ENCODE data around the gene ASB3.
"Not testable (repeated sequence)": the region's sequence is repeated elsewhere in the genome, so short reads cannot be mapped to it uniquely, and the experiment has no call there.

The ASB3 gene, protein sequence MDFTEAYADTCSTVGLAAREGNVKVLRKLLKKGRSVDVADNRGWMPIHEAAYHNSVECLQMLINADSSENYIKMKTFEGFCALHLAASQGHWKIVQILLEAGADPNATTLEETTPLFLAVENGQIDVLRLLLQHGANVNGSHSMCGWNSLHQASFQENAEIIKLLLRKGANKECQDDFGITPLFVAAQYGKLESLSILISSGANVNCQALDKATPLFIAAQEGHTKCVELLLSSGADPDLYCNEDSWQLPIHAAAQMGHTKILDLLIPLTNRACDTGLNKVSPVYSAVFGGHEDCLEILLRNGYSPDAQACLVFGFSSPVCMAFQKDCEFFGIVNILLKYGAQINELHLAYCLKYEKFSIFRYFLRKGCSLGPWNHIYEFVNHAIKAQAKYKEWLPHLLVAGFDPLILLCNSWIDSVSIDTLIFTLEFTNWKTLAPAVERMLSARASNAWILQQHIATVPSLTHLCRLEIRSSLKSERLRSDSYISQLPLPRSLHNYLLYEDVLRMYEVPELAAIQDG

DNA sequence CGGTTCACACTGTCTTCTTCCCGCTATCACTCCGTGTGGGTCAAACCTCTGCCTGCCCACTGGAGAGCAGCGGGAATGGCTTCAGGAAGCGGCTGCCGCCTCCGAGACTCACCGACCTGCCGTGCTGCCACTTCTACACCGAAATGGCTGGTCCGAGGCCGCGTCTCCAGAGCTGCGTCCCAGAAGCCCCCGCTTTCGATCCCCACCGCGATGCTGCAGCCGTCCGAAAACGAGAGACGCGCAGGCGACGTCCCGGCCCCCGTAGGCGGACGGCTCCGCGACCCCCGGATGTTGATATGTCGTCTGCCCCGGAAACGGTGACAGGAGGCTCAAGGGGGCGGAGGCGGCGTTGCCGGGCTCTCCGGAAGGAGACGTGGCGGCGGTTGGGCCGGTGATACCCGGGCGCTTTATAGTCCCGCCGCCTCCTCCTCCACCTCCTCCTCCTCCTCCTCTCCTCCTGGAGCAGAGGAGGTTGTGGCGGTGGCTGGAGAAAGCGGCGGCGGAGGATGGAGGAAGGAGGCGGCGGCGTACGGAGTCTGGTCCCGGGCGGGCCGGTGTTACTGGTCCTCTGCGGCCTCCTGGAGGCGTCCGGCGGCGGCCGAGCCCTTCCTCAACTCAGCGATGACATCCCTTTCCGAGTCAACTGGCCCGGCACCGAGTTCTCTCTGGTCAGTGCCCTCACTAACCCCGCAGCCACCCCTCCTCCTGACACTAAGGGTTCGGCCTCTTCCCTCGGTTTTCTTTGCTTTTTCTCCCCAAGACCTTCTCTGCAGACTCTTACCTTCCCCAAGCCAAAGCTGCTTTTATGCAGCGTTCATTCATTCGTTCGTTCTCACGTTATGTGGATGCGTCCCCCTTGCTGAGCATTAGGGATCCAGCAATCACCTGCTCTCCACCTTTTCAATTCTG lies at the start of gene ASB3, which contains the start of gene ERLEC1:
Gene ASB3 (minus strand): TSS at position 249 of the 909 bp plus-strand sequence. CDS start 21,381 bp downstream, outside the sequence.
Gene ERLEC1 (plus strand): TSS at position 340 of the 909 bp plus-strand sequence. CDS start 167 bp downstream, at position 507.
- peak within 1 kb of the TSS; percentile 90 for H3K9ac ChIP-seq (ENCODE audit: low read length)
- H3K27me3 ChIP-seq (ENCODE audit: control insufficient read depth, insufficient read depth, low read length): no peaks in the 10 kb centered on the region
- peaks cover 15% of the 10 kb centered on the region for H3K4me1 ChIP-seq (ENCODE audit: control insufficient read depth, low read depth, low read length)
- H3K4me3 ChIP-seq (ENCODE audit: low read length): peak within 1 kb of the TSS; percentile 90
- H3K9me3 ChIP-seq (ENCODE audit: control insufficient read depth, low read depth, low read length): no peaks in the 10 kb centered on the region
- peak within 1 kb of the TSS; percentile 88 for H3K27ac ChIP-seq (ENCODE audit: low read length)
- H3K36me3 ChIP-seq (ENCODE audit: control insufficient read depth, low read depth, low read length): no peaks in the 10 kb centered on the region

DNA sequence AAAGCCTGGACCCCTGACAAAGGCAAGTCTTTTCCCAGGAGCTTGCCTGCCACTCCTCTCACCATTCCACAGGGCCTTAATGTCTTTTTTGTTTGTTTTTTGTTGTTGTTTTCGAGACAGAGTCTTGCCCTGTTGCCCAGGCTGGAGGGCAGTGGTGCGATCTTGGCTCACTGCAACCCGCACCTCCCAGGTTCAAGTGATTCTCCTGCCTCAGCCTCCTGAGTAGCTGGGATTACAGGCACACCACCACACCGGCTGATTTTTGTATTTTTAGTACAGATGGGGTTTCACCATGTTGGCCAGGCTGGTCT lies 43.2 kb upstream of the ASB3 start:
- H3K9ac ChIP-seq (ENCODE audit: low read length); H3K27me3 ChIP-seq (ENCODE audit: control insufficient read depth, insufficient read depth, low read length); H3K27ac ChIP-seq (ENCODE audit: low read length); H3K36me3 ChIP-seq (ENCODE audit: control insufficient read depth, low read depth, low read length); H3K4me3 ChIP-seq (ENCODE audit: low read length); H3K9me3 ChIP-seq (ENCODE audit: control insufficient read depth, low read depth, low read length): not testable (repeated sequence)
- peaks cover 20% of the 10 kb centered on the region for H3K4me1 ChIP-seq (ENCODE audit: control insufficient read depth, low read depth, low read length)

DNA sequence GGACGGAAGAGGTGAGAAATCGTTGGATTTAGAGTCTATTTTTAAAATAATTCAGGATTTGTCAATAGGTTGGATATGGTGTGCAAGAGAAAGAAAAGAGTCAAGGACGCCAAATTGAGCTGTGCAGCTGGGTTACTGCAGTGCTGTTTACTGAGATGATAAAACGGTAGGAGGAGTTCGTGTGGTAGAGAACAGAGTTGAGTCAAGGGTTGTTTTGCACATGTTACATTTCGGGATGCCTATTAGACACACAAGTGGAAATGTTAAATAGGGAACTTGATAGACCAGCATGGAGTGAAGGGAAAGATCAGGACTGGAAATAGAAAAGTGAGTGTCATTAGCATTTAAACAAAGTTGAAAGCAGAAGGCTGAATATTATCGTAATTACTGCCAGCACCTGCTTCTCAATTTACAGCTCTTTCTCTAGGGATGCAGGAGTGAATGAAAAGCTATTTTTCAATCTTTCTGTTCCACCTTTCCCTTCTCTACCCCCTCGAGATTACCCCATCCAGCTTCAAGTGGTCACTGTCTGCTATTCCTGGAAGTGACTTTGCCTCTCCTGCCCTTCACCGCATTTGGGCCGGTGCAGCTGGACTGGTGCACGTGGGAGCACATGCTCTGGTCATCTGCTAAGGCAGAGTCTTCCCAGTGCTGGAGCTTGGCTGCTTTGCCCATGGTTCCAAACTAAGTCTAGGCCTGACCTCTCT lies 42.7 kb upstream of the ASB3 start:
- Histone ChIP-seq H3K9ac (ENCODE audit: low read length) (no peak overlapping the region), H3K4me1 (ENCODE audit: control insufficient read depth, low read depth, low read length) (peaks cover 20% of the 10 kb centered on the region), H3K27ac (ENCODE audit: low read length) (no peak overlapping the region), H3K4me3 (ENCODE audit: low read length) (no peak overlapping the region), H3K36me3 (ENCODE audit: control insufficient read depth, low read depth, low read length) (no peaks in the 10 kb centered on the region), H3K27me3 (ENCODE audit: control insufficient read depth, insufficient read depth, low read length) (no peaks in the 10 kb centered on the region), H3K9me3 (ENCODE audit: control insufficient read depth, low read depth, low read length) (no peaks in the 10 kb centered on the region)

DNA sequence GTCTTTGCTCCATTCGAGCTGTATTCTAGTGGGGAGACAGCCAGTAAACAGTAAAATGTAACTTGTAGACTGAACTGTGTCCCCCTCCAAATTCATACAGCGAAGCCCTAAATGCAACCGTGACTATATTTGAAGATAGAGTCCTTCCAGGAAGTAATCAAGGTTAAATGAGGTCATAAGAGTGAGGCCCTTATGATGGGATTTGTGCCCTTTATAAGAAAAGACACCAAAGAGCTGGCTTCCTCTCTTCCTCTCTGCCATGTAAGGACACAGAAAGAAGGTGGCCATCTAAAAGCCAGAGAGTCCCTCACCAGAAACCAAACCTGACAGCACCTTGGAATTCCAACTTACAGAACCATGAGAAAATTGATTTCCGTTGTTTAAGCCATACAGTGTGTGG lies 41.6 kb upstream of the ASB3 start:
- H3K27me3 ChIP-seq (ENCODE audit: control insufficient read depth, insufficient read depth, low read length): no peaks in the 10 kb centered on the region
- no peaks in the 10 kb centered on the region for H3K36me3 ChIP-seq (ENCODE audit: control insufficient read depth, low read depth, low read length)
- no peak overlapping the region for H3K27ac ChIP-seq (ENCODE audit: low read length)
- peaks cover 20% of the 10 kb centered on the region for H3K4me1 ChIP-seq (ENCODE audit: control insufficient read depth, low read depth, low read length)
- no peak overlapping the region for H3K4me3 ChIP-seq (ENCODE audit: low read length)
- H3K9ac ChIP-seq (ENCODE audit: low read length): no peak overlapping the region
- H3K9me3 ChIP-seq (ENCODE audit: control insufficient read depth, low read depth, low read length): no peaks in the 10 kb centered on the region

DNA sequence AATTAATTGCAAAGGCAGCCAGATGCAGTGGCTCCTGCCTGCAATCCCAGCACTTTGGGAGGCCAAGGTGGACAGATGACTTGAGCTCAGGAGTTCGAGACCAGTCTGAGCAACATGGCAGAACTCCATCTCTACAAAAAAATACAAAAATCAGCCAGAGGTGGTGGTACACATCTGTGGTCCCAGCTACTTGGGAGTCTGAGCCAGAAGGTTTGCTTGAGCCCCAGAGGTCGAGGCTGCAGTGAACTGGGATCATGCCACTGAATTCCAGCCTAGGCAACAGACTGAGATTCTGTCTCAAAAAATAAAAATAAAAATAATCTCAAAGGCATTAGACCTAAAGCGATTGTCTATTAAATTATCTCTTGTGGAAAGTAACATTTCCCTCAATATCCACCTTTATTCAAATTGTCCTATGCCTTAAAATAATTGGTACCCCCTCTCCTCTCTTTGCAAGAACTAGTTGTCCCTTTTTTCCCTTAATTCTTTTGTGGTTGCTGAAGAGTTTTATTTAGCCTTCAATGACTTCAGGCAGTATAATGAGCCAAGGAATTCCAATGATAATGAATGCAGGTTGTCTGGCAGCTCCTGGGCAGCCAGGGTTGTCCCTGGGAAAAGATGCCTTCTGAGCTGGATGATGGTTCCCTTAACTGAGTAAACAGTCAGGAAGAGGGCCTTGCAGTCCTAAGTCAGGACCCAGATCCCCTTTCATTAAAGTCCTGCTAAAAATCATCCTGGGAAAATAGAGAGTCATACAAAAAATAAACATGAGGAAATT lies 40.8 kb upstream of the ASB3 start:
- Histone ChIP-seq H3K27ac (ENCODE audit: low read length) (no peak overlapping the region), H3K36me3 (ENCODE audit: control insufficient read depth, low read depth, low read length) (no peaks in the 10 kb centered on the region), H3K9ac (ENCODE audit: low read length) (no peak overlapping the region), H3K9me3 (ENCODE audit: control insufficient read depth, low read depth, low read length) (no peaks in the 10 kb centered on the region), H3K27me3 (ENCODE audit: control insufficient read depth, insufficient read depth, low read length) (no peaks in the 10 kb centered on the region), H3K4me3 (ENCODE audit: low read length) (no peak overlapping the region), H3K4me1 (ENCODE audit: control insufficient read depth, low read depth, low read length) (peaks cover 20% of the 10 kb centered on the region)

DNA sequence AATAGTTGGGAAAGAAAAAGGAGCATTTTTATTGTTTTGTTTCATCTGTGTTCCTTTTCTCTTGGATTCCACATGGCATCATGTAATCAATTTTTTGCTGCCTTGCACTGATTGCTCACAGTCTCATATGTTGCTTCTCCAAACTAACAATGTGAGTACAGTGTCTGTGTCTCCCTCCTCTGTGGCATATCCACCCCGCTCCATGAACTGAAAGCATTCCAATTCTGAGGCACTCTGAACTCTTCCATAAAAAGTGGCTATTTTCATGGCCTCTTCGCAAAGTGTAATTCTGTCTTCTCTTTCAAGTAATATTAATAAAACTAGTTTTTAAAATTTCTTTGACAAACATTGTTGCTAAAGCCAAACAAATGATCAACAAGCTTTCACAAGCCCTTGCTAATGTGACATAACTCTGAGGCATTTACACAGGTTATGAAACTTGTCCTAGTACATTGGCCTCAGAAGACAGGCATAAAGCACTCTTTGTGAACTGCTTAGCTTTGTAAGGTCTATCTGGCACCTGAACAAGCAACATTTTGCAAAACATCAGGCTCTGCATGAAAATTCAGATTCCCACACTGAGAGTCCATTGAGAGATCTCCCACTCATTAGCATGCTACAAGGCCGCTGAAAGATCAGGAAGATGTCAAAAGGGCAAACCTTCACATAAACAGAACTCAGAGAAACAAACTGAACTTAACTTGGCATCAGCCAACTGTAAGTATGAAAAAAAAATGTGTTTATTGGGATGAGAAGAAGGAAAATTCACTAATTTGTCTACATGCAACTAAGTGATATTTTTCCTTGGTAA lies 40.0 kb upstream of the ASB3 start:
- Histone ChIP-seq H3K9ac (ENCODE audit: low read length) (no peak overlapping the region), H3K27ac (ENCODE audit: low read length) (no peak overlapping the region), H3K27me3 (ENCODE audit: control insufficient read depth, insufficient read depth, low read length) (no peaks in the 10 kb centered on the region), H3K4me1 (ENCODE audit: control insufficient read depth, low read depth, low read length) (peaks cover 20% of the 10 kb centered on the region), H3K4me3 (ENCODE audit: low read length) (no peak overlapping the region), H3K36me3 (ENCODE audit: control insufficient read depth, low read depth, low read length) (no peaks in the 10 kb centered on the region), H3K9me3 (ENCODE audit: control insufficient read depth, low read depth, low read length) (no peaks in the 10 kb centered on the region)

DNA sequence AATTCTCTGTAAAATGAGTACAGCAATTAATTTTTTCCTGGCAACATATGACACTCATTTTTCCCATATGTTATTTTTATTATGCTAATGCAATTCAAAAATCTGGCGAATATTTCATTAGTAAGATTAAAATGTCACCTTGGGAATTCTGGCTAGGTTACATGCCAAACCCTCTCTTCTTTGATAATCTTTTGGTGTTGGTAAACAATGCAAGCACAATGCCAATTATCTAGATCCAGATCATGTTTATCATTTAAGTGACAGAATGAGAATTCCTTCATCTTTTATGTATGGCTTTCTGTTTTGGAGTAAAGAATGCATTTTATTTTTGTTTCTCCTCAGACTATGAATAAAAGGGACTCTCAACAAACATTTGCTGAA lies 39.3 kb upstream of the ASB3 start:
- no peaks in the 10 kb centered on the region for H3K36me3 ChIP-seq (ENCODE audit: control insufficient read depth, low read depth, low read length)
- peaks cover 20% of the 10 kb centered on the region for H3K4me1 ChIP-seq (ENCODE audit: control insufficient read depth, low read depth, low read length)
- no peak overlapping the region for H3K9ac ChIP-seq (ENCODE audit: low read length)
- H3K27ac ChIP-seq (ENCODE audit: low read length): no peak overlapping the region
- no peak overlapping the region for H3K4me3 ChIP-seq (ENCODE audit: low read length)
- no peaks in the 10 kb centered on the region for H3K27me3 ChIP-seq (ENCODE audit: control insufficient read depth, insufficient read depth, low read length)
- H3K9me3 ChIP-seq (ENCODE audit: control insufficient read depth, low read depth, low read length): no peaks in the 10 kb centered on the region

DNA sequence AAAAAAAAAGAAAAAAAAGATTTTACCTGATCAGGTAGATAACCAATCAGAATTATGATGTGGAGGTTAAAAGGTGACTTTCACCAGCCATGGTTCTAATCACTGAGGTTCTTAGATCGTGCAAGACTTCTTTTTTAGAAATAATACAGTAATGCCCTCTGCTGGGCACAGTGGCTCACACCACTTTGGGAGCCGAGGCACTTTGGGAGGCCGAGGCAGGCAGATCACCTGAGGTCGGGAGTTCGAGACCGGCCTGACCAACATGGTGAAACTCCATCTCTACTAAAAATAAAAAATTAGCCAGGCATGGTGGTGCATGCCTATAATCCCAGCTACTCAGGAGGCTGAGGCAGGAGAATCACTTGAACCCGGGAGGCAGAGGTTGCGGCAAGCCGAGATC lies 36.9 kb upstream of the ASB3 start:
- not testable (repeated sequence) for H3K9ac ChIP-seq (ENCODE audit: low read length); H3K27me3 ChIP-seq (ENCODE audit: control insufficient read depth, insufficient read depth, low read length); H3K36me3 ChIP-seq (ENCODE audit: control insufficient read depth, low read depth, low read length); H3K4me3 ChIP-seq (ENCODE audit: low read length); H3K27ac ChIP-seq (ENCODE audit: low read length); H3K9me3 ChIP-seq (ENCODE audit: control insufficient read depth, low read depth, low read length)
- peaks cover 20% of the 10 kb centered on the region for H3K4me1 ChIP-seq (ENCODE audit: control insufficient read depth, low read depth, low read length)

DNA sequence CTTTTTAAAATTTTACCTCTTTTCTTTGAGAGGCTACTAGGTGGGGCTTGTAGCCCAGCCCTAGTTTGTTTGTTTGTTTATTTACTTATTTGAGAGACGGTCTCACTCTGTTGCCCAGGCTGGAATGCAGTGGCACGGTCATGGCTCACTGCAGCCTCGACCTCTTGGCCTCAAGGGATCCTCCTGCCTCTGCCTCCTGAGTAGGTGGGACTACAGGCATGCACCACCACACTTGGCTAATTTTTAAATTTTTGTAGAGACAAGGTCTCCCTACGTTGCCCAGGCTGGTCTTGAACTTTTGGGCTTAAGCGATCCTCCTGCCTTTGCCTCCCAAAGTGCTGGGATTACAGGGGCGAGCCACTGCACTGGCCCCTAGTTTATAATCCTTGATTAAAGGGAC lies 35.1 kb upstream of the ASB3 start:
- H3K4me1 ChIP-seq (ENCODE audit: control insufficient read depth, low read depth, low read length): peaks cover 6% of the 10 kb centered on the region
- H3K9me3 ChIP-seq (ENCODE audit: control insufficient read depth, low read depth, low read length): no peaks in the 10 kb centered on the region

DNA sequence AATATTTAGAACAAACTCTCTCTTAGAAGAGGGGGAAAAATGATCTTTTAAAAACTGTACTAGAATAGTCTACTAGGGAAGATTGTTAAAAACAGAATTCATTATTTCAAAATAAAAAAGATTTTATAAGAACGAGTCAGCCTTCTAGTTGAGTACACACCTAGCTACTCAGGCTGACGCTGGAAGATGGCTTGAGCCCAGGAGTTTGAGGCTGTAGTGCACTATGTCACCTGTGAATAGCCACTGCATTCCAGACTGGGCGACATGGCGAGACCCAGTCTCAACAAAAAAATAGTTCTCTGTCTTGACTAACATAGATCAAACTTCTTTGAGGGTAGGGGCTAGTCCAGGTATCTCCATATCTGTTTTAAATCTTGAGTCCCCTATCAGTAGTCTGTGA lies 34.0 kb upstream of the ASB3 start:
- no peaks in the 10 kb centered on the region for H3K9me3 ChIP-seq (ENCODE audit: control insufficient read depth, low read depth, low read length)

More for the DNA sequence above, 35.1 kb upstream of the ASB3 start:
- Histone ChIP-seq H3K9ac (ENCODE audit: low read length) (no peak overlapping the region), H3K36me3 (ENCODE audit: control insufficient read depth, low read depth, low read length) (peaks cover 6% of the 10 kb centered on the region), H3K27ac (ENCODE audit: low read length) (no peak overlapping the region), H3K27me3 (ENCODE audit: control insufficient read depth, insufficient read depth, low read length) (no peaks in the 10 kb centered on the region), H3K4me3 (ENCODE audit: low read length) (no peak overlapping the region)

More for the DNA sequence above, 34.0 kb upstream of the ASB3 start:
- Histone ChIP-seq H3K27me3 (ENCODE audit: control insufficient read depth, insufficient read depth, low read length) (no peaks in the 10 kb centered on the region), H3K4me3 (ENCODE audit: low read length) (no peak overlapping the region), H3K27ac (ENCODE audit: low read length) (no peak overlapping the region), H3K4me1 (ENCODE audit: control insufficient read depth, low read depth, low read length) (no peaks in the 10 kb centered on the region), H3K36me3 (ENCODE audit: control insufficient read depth, low read depth, low read length) (peaks cover 8% of the 10 kb centered on the region), H3K9ac (ENCODE audit: low read length) (no peak overlapping the region)

Data from iPS-18a (cell line).